Subcutaneous adipose tissue (tissue), 4 donors: ENCODE data around the gene IFIT1. TPM values are rescaled to one million over a fixed set of nuclear protein-coding genes. Genes with fewer than 3 reads are reported as not detected.

Experiments
- total RNA-seq, 4 donors: library from RNA; depleted of rRNA; stranded (reverse); fragments of >200 nt; gene quantifications; one replicate each; pipeline ENCODE4 v1.1.0, GENCODE V29; 2016
- TF ChIP-seq, protein P1 (sequence below): fragments of 450-650 bp; IDR thresholded peaks from one replicate; pipeline ENCODE4 v1.5.1; 2016; ENCODE audit warnings: low read depth, mild to moderate bottlenecking, control low read depth, antibody characterized with exemption, moderate library complexity

The IFIT1 gene
- total RNA-seq, 4 donors from 2014 or later: 4.7 to 25.1 (median 19.6) TPM

DNA sequence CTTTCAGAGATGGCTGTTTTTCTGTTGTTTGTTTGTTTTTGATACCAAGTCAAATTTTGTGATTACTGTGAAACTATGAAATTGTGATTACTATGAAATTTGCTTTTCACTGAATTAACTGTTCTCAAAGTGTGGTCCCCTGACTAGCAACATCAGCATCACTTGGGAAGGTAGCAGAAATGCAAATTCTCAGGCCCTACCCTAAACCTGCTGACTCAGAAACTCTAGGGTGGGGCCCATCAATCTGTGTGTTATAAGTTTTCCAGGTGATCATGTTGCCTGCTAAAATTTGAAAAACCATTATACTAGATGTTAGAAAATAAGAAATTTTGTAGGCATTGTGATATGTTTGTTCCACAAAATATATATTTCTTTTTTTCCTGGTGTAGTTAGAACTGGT lies 13.3 kb upstream of the IFIT1 start:
- TF ChIP-seq, protein P1, sequence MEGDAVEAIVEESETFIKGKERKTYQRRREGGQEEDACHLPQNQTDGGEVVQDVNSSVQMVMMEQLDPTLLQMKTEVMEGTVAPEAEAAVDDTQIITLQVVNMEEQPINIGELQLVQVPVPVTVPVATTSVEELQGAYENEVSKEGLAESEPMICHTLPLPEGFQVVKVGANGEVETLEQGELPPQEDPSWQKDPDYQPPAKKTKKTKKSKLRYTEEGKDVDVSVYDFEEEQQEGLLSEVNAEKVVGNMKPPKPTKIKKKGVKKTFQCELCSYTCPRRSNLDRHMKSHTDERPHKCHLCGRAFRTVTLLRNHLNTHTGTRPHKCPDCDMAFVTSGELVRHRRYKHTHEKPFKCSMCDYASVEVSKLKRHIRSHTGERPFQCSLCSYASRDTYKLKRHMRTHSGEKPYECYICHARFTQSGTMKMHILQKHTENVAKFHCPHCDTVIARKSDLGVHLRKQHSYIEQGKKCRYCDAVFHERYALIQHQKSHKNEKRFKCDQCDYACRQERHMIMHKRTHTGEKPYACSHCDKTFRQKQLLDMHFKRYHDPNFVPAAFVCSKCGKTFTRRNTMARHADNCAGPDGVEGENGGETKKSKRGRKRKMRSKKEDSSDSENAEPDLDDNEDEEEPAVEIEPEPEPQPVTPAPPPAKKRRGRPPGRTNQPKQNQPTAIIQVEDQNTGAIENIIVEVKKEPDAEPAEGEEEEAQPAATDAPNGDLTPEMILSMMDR: no peak

DNA sequence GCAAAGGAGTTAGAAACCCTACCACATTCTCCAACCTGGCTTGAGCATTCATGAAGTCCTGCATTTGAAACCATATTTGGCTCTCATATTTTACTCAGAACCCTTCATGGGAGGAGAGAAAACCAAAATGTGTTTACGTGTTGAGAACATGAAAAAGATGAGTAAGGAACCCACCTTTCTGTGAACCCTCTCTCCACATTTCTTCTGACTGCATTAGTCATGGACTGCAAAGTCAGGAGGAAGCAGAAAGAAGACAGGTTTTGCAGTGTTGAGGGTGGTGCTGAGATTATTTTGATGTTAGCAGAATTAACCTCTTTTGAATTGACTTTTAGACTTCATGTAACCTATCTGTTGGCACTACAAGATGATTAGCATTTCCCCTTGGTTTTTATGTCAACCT lies 9.7 kb upstream of the IFIT1 start:
- TF ChIP-seq, protein P1: no peak

DNA sequence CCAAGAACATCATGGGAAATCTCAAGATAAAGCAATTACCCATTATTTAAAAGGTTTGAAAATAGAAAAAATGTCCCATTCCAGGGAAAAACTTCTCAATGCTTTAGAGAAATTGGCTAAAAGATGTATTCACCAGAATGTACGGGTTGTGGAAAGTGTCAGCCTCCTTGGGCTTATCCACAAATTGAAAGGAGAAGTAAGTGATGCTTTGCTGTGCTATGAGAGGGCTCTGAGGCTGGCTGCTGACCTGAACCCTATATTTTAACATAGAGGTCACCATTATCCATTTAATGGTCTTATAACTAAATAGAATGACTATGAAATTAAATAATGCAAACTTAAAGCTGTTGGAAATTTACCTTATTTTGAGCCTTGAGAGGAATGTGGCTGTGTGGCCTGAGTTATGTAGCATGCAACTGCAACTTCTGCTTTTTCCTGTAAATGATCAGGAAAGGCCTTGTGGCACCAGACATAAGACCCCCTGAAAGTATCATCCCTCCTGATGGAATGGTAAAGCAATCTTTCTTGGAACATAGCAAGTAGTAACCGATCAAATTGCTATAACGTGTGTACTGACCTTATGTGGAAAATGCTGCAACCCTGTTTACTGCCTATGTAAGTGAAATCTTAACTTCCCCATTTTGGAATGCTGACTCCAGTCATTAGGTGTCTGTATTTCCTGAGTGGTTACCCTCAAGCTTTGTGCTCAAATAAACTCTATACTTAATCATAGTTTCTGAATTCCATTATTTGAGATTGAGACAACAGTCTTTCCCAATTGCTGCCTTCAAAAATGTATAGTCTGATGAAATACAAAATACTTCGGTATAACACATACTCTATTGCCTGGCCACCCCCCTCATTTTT lies 7.7 kb upstream of the IFIT1 start:
- TF ChIP-seq, protein P1: no peak

DNA sequence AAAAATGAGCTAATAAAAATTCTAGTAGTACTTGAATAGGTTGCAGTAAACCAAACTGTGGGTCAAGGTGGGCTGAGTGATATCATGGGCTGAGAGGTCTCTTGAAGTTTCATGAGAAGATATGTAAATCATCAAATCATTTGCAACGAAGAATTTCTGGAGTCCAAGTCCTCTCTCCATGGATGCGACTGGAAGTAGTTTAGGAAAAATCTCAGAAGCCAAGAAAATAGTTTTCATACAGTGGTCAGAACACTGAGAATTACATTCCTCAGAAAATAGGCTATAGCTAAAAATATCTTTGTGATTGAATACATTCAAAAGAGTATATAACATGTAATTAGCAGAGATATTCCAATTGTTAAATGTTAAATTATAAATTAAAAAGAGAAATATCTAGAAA lies 3.6 kb upstream of the IFIT1 start:
- TF ChIP-seq, protein P1: no peak

DNA sequence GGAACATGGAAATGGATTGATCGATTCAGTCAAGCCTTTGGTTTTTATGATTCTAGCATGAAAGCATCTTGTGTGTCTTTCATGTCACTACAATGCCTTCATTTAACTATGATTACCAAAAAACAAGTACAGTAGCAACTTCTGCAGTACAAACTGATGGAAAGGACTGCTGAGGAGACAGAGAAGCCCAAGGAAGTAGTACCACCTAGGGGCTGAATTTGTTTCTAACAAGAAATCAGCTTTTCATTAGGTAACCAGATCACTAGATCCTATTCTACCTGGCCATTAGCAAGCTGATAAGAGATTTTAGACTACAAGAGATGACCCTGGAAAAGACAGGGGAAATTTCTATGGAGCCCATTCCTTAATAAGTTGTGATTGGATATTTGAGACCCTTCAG lies 3.2 kb upstream of the IFIT1 start:
- TF ChIP-seq, protein P1: no peak

DNA sequence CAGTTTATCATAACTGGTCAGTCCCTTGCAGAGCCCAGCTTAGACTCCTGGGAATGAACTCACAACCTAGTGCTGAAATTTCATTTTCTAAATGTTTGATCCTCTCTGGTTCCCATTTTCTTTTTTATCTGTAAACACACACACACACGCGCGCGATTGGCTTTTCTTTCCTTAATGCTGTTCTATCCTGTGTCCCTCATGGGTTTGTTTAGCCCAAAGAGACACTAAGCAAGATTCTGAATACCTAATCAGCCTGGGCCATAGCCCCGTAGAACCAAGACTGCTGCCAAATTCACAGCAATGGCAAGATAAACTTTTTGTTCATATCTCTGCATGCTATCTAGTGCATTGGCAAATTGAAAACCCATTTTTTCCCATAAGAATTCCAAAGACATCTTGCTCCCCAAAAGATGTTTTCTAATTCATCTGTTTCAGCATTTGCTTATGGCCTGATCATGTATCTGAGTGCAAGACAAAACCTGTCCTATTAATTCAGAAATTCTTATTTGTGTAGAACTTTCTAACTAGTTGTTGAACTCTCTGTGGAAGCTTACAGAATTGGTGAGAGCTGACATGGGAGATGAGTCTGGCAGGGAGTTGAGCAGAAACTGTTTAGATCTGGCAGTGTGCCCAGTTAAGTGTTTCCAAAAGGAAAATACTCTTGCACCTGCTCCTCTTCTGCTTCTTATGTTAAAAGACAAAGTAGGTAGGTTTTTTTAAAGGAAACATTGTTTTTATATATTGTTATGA lies 1.8 kb upstream of the IFIT1 start:
- TF ChIP-seq, protein P1: no peak

DNA sequence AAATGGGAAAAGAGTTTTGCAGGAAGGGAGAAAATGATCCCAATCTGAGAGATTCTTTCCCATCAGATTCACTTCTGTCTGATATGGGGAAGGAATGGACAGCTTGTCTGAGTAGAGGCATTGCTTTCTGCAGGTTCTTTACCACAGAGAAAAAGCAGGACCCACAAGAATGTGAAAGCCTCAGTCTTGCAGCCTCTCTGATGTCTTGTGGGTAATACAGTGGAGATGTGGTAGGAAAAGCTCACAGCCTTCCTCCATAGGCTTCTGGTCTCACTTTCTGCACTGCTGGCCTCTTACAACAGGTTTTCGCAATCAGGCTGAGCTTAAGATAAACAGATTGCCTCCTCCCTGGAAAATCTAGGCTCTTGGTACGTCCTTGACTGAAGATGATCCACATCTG lies 551 bp downstream of the IFIT1 start:
- TF ChIP-seq, protein P1: no peak
